BE2C (cell line): ENCODE data around the gene CDC42EP4.

ENCODE experiments used
- DNase-seq: peaks from one replicate; pipeline ENCODE4 v3.0.0-alpha.2; 2020
- H3K27me3 ChIP-seq: fragments of 250-450 bp; sonication (Bioruptor Pico); 2 replicates; pipeline ENCODE4 v1.5.1; 2020; ENCODE audit warnings: mild to moderate bottlenecking
- H3K36me3 ChIP-seq: fragments of 250-450 bp; sonication (Bioruptor Pico); 2 replicates; pipeline ENCODE4 v1.5.1; 2020; ENCODE audit warnings: mild to moderate bottlenecking
- H3K4me1 ChIP-seq: fragments of 250-450 bp; sonication (Bioruptor Pico); 2 replicates; pipeline ENCODE4 v1.5.1; 2020
- H3K4me3 ChIP-seq: 2 replicates; pipeline ENCODE4 v1.5.1; 2011; ENCODE audit warnings: low read depth, low read length
- H3K9me3 ChIP-seq: fragments of 250-450 bp; sonication (Bioruptor Pico); 2 replicates; pipeline ENCODE4 v1.5.1; 2020
- TF ChIP-seq, protein P1 (sequence below): IDR thresholded peaks from 2 replicates; pipeline ENCODE4 v1.5.1; 2012; ENCODE audit warnings: mild to moderate bottlenecking, low read depth, low read length

The CDC42EP4 gene

DNA sequence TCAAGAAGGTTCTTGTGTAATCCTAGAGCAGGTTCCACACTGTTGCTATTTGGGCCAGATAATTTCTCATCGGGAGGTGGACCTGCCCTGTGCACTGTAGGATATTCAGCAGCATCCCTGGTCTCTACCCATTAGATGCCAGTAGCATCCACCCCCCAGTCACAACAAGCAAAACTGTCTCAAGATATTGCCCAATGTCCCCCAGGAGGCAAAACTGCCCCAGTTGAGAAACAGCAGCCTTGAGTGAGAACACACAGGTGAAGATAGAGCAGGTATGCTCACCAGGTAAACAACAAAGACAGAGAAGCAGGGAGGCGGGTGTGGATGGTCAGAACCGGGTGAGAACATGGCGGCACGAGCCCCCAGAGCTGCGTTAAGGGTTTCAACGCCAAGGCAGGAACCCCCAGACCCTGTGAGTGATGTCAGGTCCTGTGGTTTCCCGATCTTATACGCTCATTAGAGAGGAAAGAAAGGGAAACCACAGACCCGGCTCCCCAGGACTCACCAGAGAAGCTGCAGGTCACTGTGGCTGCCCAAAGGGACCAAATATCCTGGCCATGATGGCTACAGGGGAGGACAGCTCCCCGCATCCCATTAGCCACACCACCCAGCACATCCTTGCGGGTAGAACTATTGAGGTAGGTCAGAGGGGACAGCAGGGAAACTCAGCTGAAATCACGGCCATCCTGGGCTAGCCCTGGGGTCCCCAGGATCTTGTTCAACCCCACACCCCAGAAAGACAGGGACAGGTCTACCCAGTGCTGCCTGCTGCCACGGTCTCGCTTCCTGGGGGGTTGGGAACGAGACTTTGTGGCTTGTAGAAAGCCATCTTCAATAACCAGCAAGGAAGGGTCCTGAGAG is 21.2 kb downstream of the CDC42EP4 start:
- peaks cover 3% of the 10 kb centered on the region for H3K4me1 ChIP-seq
- H3K36me3 ChIP-seq, result peaks cover 14% of the 10 kb centered on the region
- H3K4me3 ChIP-seq, result no peak overlapping the region
- no peaks in the 10 kb centered on the region for H3K27me3 ChIP-seq
- TF ChIP-seq, protein P1, sequence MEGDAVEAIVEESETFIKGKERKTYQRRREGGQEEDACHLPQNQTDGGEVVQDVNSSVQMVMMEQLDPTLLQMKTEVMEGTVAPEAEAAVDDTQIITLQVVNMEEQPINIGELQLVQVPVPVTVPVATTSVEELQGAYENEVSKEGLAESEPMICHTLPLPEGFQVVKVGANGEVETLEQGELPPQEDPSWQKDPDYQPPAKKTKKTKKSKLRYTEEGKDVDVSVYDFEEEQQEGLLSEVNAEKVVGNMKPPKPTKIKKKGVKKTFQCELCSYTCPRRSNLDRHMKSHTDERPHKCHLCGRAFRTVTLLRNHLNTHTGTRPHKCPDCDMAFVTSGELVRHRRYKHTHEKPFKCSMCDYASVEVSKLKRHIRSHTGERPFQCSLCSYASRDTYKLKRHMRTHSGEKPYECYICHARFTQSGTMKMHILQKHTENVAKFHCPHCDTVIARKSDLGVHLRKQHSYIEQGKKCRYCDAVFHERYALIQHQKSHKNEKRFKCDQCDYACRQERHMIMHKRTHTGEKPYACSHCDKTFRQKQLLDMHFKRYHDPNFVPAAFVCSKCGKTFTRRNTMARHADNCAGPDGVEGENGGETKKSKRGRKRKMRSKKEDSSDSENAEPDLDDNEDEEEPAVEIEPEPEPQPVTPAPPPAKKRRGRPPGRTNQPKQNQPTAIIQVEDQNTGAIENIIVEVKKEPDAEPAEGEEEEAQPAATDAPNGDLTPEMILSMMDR, result no peak
- DNase-seq, result no peak
- H3K9me3 ChIP-seq, result no peaks in the 10 kb centered on the region

DNA sequence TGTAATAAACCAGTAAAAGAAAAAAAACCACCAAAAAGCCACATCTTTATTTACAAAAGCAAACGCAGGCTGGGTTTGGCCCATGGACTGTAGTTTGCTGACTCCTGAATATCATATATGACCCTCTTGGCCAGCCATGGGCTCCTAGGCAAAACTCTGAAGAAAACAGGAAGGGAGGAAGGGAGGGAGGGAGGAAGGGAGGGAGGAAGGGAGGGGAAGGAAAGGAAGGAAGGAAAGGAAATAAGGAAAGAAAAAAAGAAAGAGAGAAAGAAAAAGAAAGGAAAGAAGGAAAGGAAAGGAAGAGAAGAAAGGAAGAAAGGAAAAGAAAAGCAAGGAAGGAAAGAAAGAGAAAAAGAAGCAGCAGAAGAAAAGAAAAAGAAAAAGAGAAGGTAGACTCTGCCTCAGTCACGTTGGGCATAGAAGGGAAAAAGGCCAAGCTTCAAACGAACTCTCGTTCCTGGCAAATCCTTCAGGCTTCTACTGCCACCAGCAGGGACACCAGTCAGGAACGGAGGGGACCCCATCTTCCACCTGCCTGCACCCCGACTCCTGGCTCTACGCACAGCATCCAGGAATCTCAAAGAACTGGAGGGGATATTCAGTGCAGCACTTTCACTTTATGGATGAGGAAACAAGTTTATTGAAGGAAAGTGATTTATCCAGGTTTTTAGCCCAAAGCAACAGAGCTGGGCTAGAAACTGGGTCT is 22.1 kb downstream of the CDC42EP4 start:
- H3K4me3 ChIP-seq, result no peak overlapping the region
- H3K9me3 ChIP-seq, result no peaks in the 10 kb centered on the region
- peaks cover 9% of the 10 kb centered on the region for H3K4me1 ChIP-seq
- no peak for DNase-seq
- TF ChIP-seq, protein P1, result no peak
- H3K27me3 ChIP-seq, result no peaks in the 10 kb centered on the region
- H3K36me3 ChIP-seq, result peaks cover 21% of the 10 kb centered on the region

DNA sequence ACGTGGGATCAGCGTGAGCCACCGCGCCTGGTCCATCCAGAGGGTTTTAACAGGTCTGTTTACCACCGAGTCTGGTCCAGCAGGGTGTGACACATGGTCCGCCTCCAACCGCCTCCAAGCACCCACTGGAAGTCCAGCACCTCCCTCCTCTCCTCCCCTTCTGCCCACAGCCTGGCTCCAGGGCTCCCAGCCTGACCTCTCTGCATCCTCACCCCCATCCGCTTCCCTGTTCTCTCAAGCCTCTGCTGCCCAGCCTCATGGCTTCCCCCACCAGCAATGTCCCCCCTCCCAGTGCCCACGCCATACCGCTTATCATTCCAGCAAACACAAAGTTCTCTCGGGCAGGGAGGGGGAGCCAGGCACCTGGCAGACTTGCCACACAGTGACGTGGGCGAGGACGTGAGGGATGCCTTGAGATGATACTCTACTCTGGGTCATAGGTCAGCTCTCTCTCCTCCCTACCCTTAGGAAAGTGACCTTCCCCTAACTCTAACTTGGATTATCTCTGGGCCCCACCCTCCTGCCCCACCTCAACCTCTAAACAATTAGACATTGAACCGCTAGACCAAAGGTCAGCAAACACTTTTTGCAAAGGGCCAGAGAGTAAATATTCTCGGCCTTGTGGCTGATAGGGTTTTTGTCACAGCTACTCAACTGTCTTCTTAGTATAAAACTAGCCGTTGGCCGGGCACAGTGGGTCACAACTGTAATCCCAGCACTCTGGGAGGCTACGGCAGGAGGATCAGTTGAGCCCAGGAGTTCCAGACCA is 23.1 kb downstream of the CDC42EP4 start:
- H3K4me1 ChIP-seq, result peaks cover 15% of the 10 kb centered on the region

GRCh38 chr17:73286863-73287296 is 24.9 kb downstream of the CDC42EP4 start:
- H3K4me1 ChIP-seq, result peaks cover 14% of the 10 kb centered on the region

More for the DNA sequence above, 23.1 kb downstream of the CDC42EP4 start:
- TF ChIP-seq, protein P1, result no peak
- Histone ChIP-seq H3K27me3 (no peaks in the 10 kb centered on the region), H3K9me3 (no peaks in the 10 kb centered on the region), H3K36me3 (peaks cover 21% of the 10 kb centered on the region), H3K4me3 (no peak overlapping the region)
- no peak for DNase-seq

DNA sequence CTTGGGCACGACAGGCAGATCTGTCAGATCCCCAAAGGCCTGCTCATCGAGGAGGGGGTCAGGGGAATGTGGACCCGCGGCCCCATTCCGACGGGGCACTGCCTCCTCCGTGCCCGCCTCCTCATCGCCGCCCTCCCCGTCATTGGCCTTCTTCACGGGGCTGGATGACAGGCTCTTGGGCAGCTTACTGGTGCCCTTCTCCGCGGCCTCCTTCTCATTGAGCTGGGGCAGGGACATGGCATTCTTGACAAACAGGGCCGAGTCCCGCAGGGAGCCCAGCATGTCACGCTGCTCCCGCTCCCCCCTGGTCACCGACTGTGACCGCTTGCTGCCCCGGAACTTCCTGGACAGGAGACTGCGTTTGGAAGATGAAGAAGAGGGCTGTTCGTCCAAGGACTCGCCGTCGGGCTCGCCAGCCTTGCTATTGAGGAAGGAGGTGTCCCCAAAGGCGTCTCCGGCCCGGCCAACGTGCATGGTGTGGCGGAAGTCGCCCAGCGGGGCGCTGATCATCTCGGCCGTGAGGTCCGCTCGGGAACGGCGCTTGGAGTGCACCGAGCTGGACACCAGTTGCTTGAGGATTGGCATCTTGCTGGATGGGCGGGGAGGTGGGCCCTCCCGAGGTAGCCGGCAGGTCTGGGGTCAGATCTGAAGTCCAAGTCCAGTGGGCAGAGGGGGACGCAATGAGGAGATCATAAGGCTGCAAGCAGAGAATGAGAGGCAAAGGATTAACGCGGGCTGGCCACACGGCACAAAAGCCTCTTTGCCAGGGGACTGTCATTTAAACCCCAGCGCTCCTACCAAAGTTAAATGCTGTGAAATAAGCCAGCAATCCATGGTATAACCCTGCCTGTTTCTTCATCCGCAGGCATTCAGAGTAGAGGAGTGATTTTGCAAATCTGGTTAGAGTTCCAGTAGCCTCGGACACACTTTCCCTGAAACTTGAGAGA is 25.6 kb downstream of the CDC42EP4 start:
- TF ChIP-seq, protein P1, result no peak
- Histone ChIP-seq H3K27me3 (no peaks in the 10 kb centered on the region), H3K9me3 (no peaks in the 10 kb centered on the region), H3K4me3 (no peak overlapping the region), H3K4me1 (peaks cover 14% of the 10 kb centered on the region), H3K36me3 (peaks cover 21% of the 10 kb centered on the region)
- DNase-seq, result no peak

More at GRCh38 chr17:73286863-73287296, 24.9 kb downstream of the CDC42EP4 start:
- Histone ChIP-seq H3K27me3 (no peaks in the 10 kb centered on the region), H3K36me3 (peaks cover 21% of the 10 kb centered on the region), H3K9me3 (no peaks in the 10 kb centered on the region), H3K4me3 (no peak overlapping the region)
- TF ChIP-seq, protein P1, result no peak
- DNase-seq, result no peak
